IMR-90 (cell line): ENCODE data around the gene SVOPL. TPM values are rescaled to one million over a fixed set of nuclear protein-coding genes. Genes with fewer than 3 reads are reported as not detected.

Experiments used
- ATAC-seq: fragments of 200-7000 bp; cut with Tn5 transposase; 2 replicates; pipeline ENCODE4 v1.9.1; 2020; ENCODE audit warnings: low read depth, mild to moderate bottlenecking, moderate library complexity
- BruUV-seq: library from RNA; stranded (reverse); fragments of 400-500 nt; replicated peaks from 2 replicates; lab custom pipeline; 2021; lab: Mats Ljungman, UMichigan
- CTCF ChIA-PET: fragments of 300-600 bp; formaldehyde crosslinking; extraction: SDS; loops from one replicate; lab custom pipeline; 2021; ENCODE audit warnings: antibody characterized with exemption; lab: Yijun Ruan, JAX
- POLR2A ChIA-PET: fragments of 300-600 bp; sonication (Branson Sonifier 250); formaldehyde crosslinking; loops from one replicate; lab custom pipeline; 2022; ENCODE audit warnings: antibody characterized with exemption; ENCODE audit not compliant: unreplicated experiment; lab: Charles Lee
- DNase-seq: peaks from one replicate; pipeline ENCODE4 v3.0.0; 2013
- H2AFZ ChIP-seq: replicated peaks from 2 replicates; pipeline ENCODE3; 2013; ENCODE audit warnings: low read length, mild to moderate bottlenecking; ENCODE audit not compliant: poor library complexity
- H2AK5ac ChIP-seq: 2 replicates; pipeline ENCODE4 v1.6.1; 2013; ENCODE audit warnings: low read depth, low read length, inconsistent platforms
- H2AK9ac ChIP-seq: replicated peaks from 2 replicates; pipeline ENCODE3; 2013; ENCODE audit warnings: mild to moderate bottlenecking, low read depth, low read length, moderate library complexity; ENCODE audit not compliant: poor library complexity
- H2BK120ac ChIP-seq: 2 replicates; pipeline ENCODE4 v1.6.1; 2013; ENCODE audit warnings: low read depth, low read length, inconsistent platforms
- H2BK15ac ChIP-seq: 3 replicates; pipeline ENCODE4 v1.6.1; 2013; ENCODE audit warnings: low read depth, low read length, inconsistent platforms
- H2BK20ac ChIP-seq: 2 replicates; pipeline ENCODE4 v1.6.1; 2013; ENCODE audit warnings: low read depth, mild to moderate bottlenecking, inconsistent platforms, low read length, moderate library complexity
- H2BK5ac ChIP-seq: 2 replicates; pipeline ENCODE4 v1.6.1; 2013; ENCODE audit warnings: mild to moderate bottlenecking, low read depth, low read length, inconsistent platforms; ENCODE audit not compliant: poor library complexity, severe bottlenecking
- H3K14ac ChIP-seq: replicated peaks from 2 replicates; pipeline ENCODE4 v1.6.1; 2013; ENCODE audit warnings: low read depth, low read length, inconsistent platforms
- H3K18ac ChIP-seq: 2 replicates; pipeline ENCODE4 v1.6.1; 2013; ENCODE audit warnings: low read depth, low read length, control low read depth
- H3K23ac ChIP-seq: 2 replicates; pipeline ENCODE4 v1.6.1; 2013; ENCODE audit warnings: low read depth, low read length, inconsistent platforms
- H3K27ac ChIP-seq: 2 replicates; pipeline ENCODE4 v1.5.1; 2013; ENCODE audit warnings: mild to moderate bottlenecking, control low read depth, low read length; ENCODE audit not compliant: insufficient read depth
- H3K27me3 ChIP-seq: 2 replicates; pipeline ENCODE4 v1.6.1; 2013; ENCODE audit warnings: low read length; ENCODE audit not compliant: control insufficient read depth, insufficient read depth
- H3K36me3 ChIP-seq: 2 replicates; pipeline ENCODE4 v1.6.1; 2013; ENCODE audit warnings: low read length, mixed read lengths; ENCODE audit not compliant: control insufficient read depth, insufficient read depth
- H3K4ac ChIP-seq: 2 replicates; pipeline ENCODE4 v1.6.1; 2013; ENCODE audit warnings: low read depth, low read length, inconsistent platforms
- H3K4me1 ChIP-seq: 2 replicates; pipeline ENCODE4 v1.6.1; 2013; ENCODE audit warnings: low read length, mixed read lengths; ENCODE audit not compliant: control insufficient read depth, insufficient read depth
- H3K4me2 ChIP-seq: 2 replicates; pipeline ENCODE4 v1.6.1; 2013; ENCODE audit warnings: low read depth, mild to moderate bottlenecking, control low read depth, low read length, moderate library complexity
- H3K4me3 ChIP-seq: 2 replicates; pipeline ENCODE4 v1.5.1; 2013; ENCODE audit warnings: low read depth, mild to moderate bottlenecking, control low read depth, low read length, moderate library complexity; ENCODE audit not compliant: insufficient read depth
- H3K56ac ChIP-seq: 2 replicates; pipeline ENCODE4 v1.6.1; 2013; ENCODE audit warnings: low read length, inconsistent platforms; ENCODE audit not compliant: insufficient read depth; ENCODE audit errors: extremely low read depth
- H3K79me1 ChIP-seq, 2 experiments: 2 replicates each; pipeline ENCODE4 v1.6.1; 2013; ENCODE audit warnings: low read length in 2 of 2, inconsistent platforms in 1 of 2, low read depth in 1 of 2
- H3K9ac ChIP-seq: 2 replicates; pipeline ENCODE4 v1.6.1; 2013; ENCODE audit warnings: low read depth, low read length, control low read depth
- H3K9me1 ChIP-seq: 2 replicates; pipeline ENCODE4 v1.6.1; 2013; ENCODE audit warnings: low read length, inconsistent platforms; ENCODE audit not compliant: insufficient read depth
- H3K9me3 ChIP-seq: 2 replicates; pipeline ENCODE4 v1.6.1; 2013; ENCODE audit warnings: low read length; ENCODE audit not compliant: control insufficient read depth, insufficient read depth
- H4K20me1 ChIP-seq: 2 replicates; pipeline ENCODE4 v1.6.1; 2013; ENCODE audit warnings: low read length, inconsistent platforms; ENCODE audit not compliant: insufficient read depth
- H4K5ac ChIP-seq: 2 replicates; pipeline ENCODE4 v1.6.1; 2013; ENCODE audit warnings: mild to moderate bottlenecking, low read depth, low read length, control low read depth
- H4K8ac ChIP-seq, 2 experiments: 2 replicates each; pipeline ENCODE4 v1.6.1; 2013; ENCODE audit warnings: low read depth in 2 of 2, low read length in 2 of 2, control low read depth in 1 of 2, inconsistent platforms in 1 of 2
- H4K91ac ChIP-seq: 2 replicates; pipeline ENCODE4 v1.6.1; 2013; ENCODE audit warnings: low read depth, low read length, inconsistent platforms; ENCODE audit not compliant: insufficient read depth
- BHLHE40 ChIP-seq: fragments of 150-350 bp; IDR thresholded peaks from 2 replicates; pipeline ENCODE4 v1.6.1; 2016; ENCODE audit warnings: mild to moderate bottlenecking, low read depth, low read length
- CEBPB ChIP-seq: IDR thresholded peaks from 2 replicates; pipeline ENCODE4 v1.6.1; 2012; ENCODE audit warnings: low read depth, low read length, improper control_type of control experiment
- CHD1 ChIP-seq: IDR thresholded peaks from 2 replicates; pipeline ENCODE4 v1.6.1; 2012; ENCODE audit warnings: low read depth, low read length, improper control_type of control experiment
- CTCF ChIP-seq: conservative IDR thresholded peaks from 2 replicates; pipeline ENCODE4 v1.5.1; 2012; ENCODE audit warnings: mild to moderate bottlenecking, low read depth, low read length, improper control_type of control experiment
- ELK1 ChIP-seq: fragments of 150-350 bp; IDR thresholded peaks from 2 replicates; pipeline ENCODE4 v1.6.1; 2016; ENCODE audit warnings: low read depth, mild to moderate bottlenecking, low read length, moderate library complexity, borderline replicate concordance
- FOS ChIP-seq: fragments of 150-350 bp; IDR thresholded peaks from 2 replicates; pipeline ENCODE4 v1.6.1; 2016; ENCODE audit warnings: low read depth, low read length
- MAFK ChIP-seq: IDR thresholded peaks from 2 replicates; pipeline ENCODE4 v1.6.1; 2012; ENCODE audit warnings: low read depth, low read length, improper control_type of control experiment
- MAZ ChIP-seq: IDR thresholded peaks from 2 replicates; pipeline ENCODE4 v1.6.1; 2012; ENCODE audit warnings: low read depth, mild to moderate bottlenecking, low read length, improper control_type of control experiment, moderate library complexity, borderline replicate concordance
- MXI1 ChIP-seq: IDR thresholded peaks from 2 replicates; pipeline ENCODE4 v1.6.1; 2012; ENCODE audit warnings: low read depth, mild to moderate bottlenecking, low read length, moderate library complexity, borderline replicate concordance
- NFE2L2 ChIP-seq: fragments of 150-350 bp; IDR thresholded peaks from 2 replicates; pipeline ENCODE4 v1.6.1; 2016; ENCODE audit warnings: low read depth, mild to moderate bottlenecking, low read length
- POLR2A ChIP-seq: IDR thresholded peaks from 2 replicates; pipeline ENCODE4 v1.6.1; 2012; ENCODE audit warnings: mild to moderate bottlenecking, low read depth, low read length
- RAD21 ChIP-seq: IDR thresholded peaks from 2 replicates; pipeline ENCODE4 v1.6.1; 2012; ENCODE audit warnings: low read length, improper control_type of control experiment
- RFX5 ChIP-seq: IDR thresholded peaks from 2 replicates; pipeline ENCODE4 v1.8.0; 2012; ENCODE audit warnings: low read depth, mild to moderate bottlenecking, low read length, moderate library complexity
- USF2 ChIP-seq: fragments of 150-350 bp; IDR thresholded peaks from 2 replicates; pipeline ENCODE4 v1.6.1; 2017; ENCODE audit warnings: mild to moderate bottlenecking, antibody characterized with exemption, low read length, low read depth
- WGBS, 2 experiments: methylation state at CpG; one replicate each; pipeline versions ENCODE4 v1.1.5 to v1.1.7; 2013; ENCODE audit warnings: missing lambda C conversion rate in 2 of 2; ENCODE audit not compliant: insufficient read length in 1 of 2; ENCODE audit errors: extremely low coverage in 2 of 2; 5-methylcytosine and 5-hydroxymethylcytosine counted together
- dilution Hi-C: fragments of 300-500 bp; cut with HindIII; formaldehyde crosslinking; loops from one replicate; pipeline ENCODE4 v1.14.3; 2018; ENCODE audit warnings: low sequenced_read_pairs; ENCODE audit not compliant: unreplicated experiment
- in situ Hi-C: fragments of 300-500 bp; cut with MboI; formaldehyde crosslinking; loops from 3 replicates; pipeline ENCODE4 v1.14.3; 2019; ENCODE audit warnings: low sequenced_read_pairs, inconsistent platforms, mixed read lengths
- intact Hi-C: fragments of 100-400 bp; cut with micrococcal nuclease; formaldehyde crosslinking; loops from 2 replicates; pipeline ENCODE4 v1.10.0; 2022
- polyA plus RNA-seq, 3 experiments: library from polyadenylated mRNA; depleted of rRNA; stranded (reverse); fragments of >200 nt; gene quantifications; 2 replicates each; pipeline ENCODE4 v1.2.3, GENCODE V29; 2012; ENCODE audit warnings: low replicate concordance in 1 of 3
- total RNA-seq: library from RNA; depleted of rRNA; stranded (reverse); fragments of >200 nt; gene quantifications from 2 replicates; pipeline ENCODE4 v1.2.3, GENCODE V29; 2012

Gene SVOPL
- total and polyA plus RNA-seq, 2 of the 4 experiments (the other 2 are of a cell fraction), result not detected

- Histone ChIP-seq H4K5ac (no peak overlapping the region), H4K20me1 (no peaks in the 10 kb centered on the region), H3K9me1 (no peaks in the 10 kb centered on the region; the same call in 1 of the 2 replicates), H4K8ac (no peak overlapping the region), H3K9me3 (peaks cover 2% of the 10 kb centered on the region; the same call in 1 of the 2 replicates), H2AK5ac (no peak overlapping the region), H2BK20ac (no peak overlapping the region), H3K79me1 (no peaks in the 10 kb centered on the region; a peak in 2 of 4 replicates), H3K27ac (no peak overlapping the region), H3K4me2 (no peak overlapping the region), H3K4me1 (no peaks in the 10 kb centered on the region), H2AFZ (no peak overlapping the region), H4K91ac (no peak overlapping the region), H3K36me3 (peaks cover 11% of the 10 kb centered on the region), H2BK15ac (no peak overlapping the region), H3K56ac (no peak overlapping the region), H3K23ac (no peak overlapping the region), H3K27me3 (no peaks in the 10 kb centered on the region), H2BK120ac (no peak overlapping the region), H3K18ac (no peak overlapping the region), H2AK9ac (no peak overlapping the region), H3K4me3 (no peak overlapping the region), H3K14ac (no peak overlapping the region), H3K9ac (no peak overlapping the region), H3K4ac (no peak overlapping the region), H2BK5ac (no peak overlapping the region)
- CTCF ChIA-PET, result interaction anchor here (1.0 kb wide), 1 partner anchor 24 kb away, joined by 3 read pairs; no protein-coding TSS in a partner anchor
- WGBS, 2 experiments, result no CpG with 5 or more reads among the region's 1 CpG
- in situ Hi-C loops (no loop called here), intact Hi-C loops (no loop called here), dilution Hi-C loops (no loop called here)
- ATAC-seq, result no peak
- BruUV-seq, result no TSS peak
- TF ChIP-seq ELK1 (no peak), MXI1 (no peak), BHLHE40 (no peak), FOS (no peak), NFE2L2 (no peak), MAFK (no peak), CHD1 (no peak), CEBPB (no peak), POLR2A (no peak), MAZ (no peak), USF2 (no peak), RFX5 (no peak), RAD21 (no peak), CTCF (no peak)
- no peak for DNase-seq
- POLR2A ChIA-PET, result interaction anchor here (0.5 kb wide), 1 partner anchor 26 kb away, joined by 8 read pairs; no protein-coding TSS in a partner anchor
Measured at GRCh38 chr7:138549082-138549481, 152.1 kb downstream of the SVOPL start.
